Activated T-cell treated with anti-CD3 and anti-CD28 coated beads, Interleukin-2, amount 50 U/mL, for 4 hours (primary cell): Measurements from ENCODE around the gene RETREG1. TPM values are rescaled to one million over a fixed set of nuclear protein-coding genes. Genes with fewer than 3 reads are reported as not detected.

ENCODE experiments used
- ATAC-seq, 2 donors: fragments of 200-7000 bp; cut with Tn5 transposase; one replicate each; pipeline ENCODE4 v1.10.0; 2021
- DNase-seq: peaks from one replicate; pipeline ENCODE4 v3.0.0-alpha.2; 2020
- H3K27me3 Mint-ChIP-seq: one replicate; pipeline ENCODE4 v1.8.0; 2021; ENCODE audit warnings: low read depth, mixed read lengths
- H3K36me3 Mint-ChIP-seq: one replicate; pipeline ENCODE4 v1.8.0; 2022; ENCODE audit warnings: mixed read lengths; ENCODE audit not compliant: insufficient read depth
- H3K4me1 Mint-ChIP-seq: one replicate; pipeline ENCODE4 v1.8.0; 2021; ENCODE audit warnings: low read depth, mixed read lengths
- H3K4me3 Mint-ChIP-seq: one replicate; pipeline ENCODE4 v1.8.0; 2021; ENCODE audit warnings: mild to moderate bottlenecking, moderate library complexity, mixed read lengths
- H3K9me3 Mint-ChIP-seq: one replicate; pipeline ENCODE4 v1.8.0; 2021; ENCODE audit warnings: mixed read lengths
- total RNA-seq, 3 donors: library from RNA; stranded (reverse); gene quantifications; one replicate each; pipeline ENCODE4 v1.2.1, GENCODE V29; 2021

RETREG1 gene
- total RNA-seq, 3 donors from 2014 or later, result 9.6 to 12.2 (median 10.1) TPM

GRCh38 chr5:16471387-16471786, 145.4 kb downstream of the RETREG1 start:
- Mint-ChIP-seq H3K27me3 (no peaks in the 10 kb centered on the region), H3K9me3 (no peaks in the 10 kb centered on the region), H3K4me1 (peaks cover 30% of the 10 kb centered on the region), H3K4me3 (no peak overlapping the region), H3K36me3 (peaks cover 7% of the 10 kb centered on the region)
- ATAC-seq (no peak), DNase-seq (no peak)

DNA sequence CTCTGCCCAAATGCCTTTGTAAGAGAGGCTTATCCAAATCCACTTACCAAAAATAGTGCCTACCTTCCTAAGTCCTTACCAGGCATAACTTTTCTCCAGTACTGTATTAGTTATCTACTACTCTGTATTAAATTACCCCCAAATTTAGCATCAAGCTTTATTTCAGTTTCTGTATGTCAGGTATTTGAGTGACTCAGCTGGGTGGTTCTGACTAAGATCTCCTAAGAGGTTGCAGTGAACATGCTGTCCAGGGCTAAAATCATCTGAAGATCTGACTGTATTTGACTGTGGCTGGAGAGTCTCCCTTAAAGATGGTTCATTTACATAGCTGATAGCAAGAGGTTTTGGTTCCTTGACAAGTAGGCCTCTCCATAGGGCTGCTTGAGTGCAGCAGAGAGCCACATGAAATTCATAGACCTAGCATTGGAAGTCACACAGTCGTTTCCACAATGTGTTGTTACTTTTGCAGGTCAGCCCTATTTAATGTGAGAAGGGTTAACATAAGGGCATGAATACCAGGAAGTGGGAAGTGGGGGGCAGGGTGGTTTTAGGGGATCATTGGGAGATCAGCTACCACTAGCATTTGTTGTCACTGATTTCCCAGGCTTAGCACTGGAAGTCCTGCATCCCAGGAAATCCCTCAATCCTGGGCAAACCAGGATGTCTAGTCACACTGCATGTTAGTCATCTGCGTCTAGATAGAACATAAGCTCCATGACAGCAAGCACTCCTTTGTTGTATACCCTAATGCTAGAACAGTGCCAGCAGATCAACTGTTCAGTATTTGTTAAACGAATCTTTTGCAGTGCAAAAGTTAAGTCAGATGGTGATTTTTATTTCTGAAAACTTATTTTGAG, 149.2 kb downstream of the RETREG1 start:
- Mint-ChIP-seq H3K9me3 (no peaks in the 10 kb centered on the region), H3K4me3 (peak overlapping the region; percentile 99), H3K27me3 (no peaks in the 10 kb centered on the region), H3K4me1 (peaks cover 63% of the 10 kb centered on the region), H3K36me3 (peaks cover 14% of the 10 kb centered on the region)
- ATAC-seq (peak; percentile 58 to 69), DNase-seq (no peak)

GRCh38 chr5:16465544-16466432, 151.0 kb downstream of the RETREG1 start, which contains the start of gene ZNF622:
ZNF622 (minus strand) TSS chr5:16465800; CDS start chr5:16465665, 135 bp downstream.
- peak within 1 kb of the TSS; percentile 99 for H3K4me3 Mint-ChIP-seq
- ATAC-seq, result peak; percentile 81 to 82

GRCh38 chr5:16464664-16465543, 151.9 kb downstream of the RETREG1 start:
- Mint-ChIP-seq H3K9me3 (no peaks in the 10 kb centered on the region), H3K4me1 (peaks cover 83% of the 10 kb centered on the region), H3K4me3 (peak overlapping the region; percentile 99), H3K36me3 (peaks cover 32% of the 10 kb centered on the region), H3K27me3 (no peaks in the 10 kb centered on the region)
- ATAC-seq (no peak), DNase-seq (peak; percentile 17)

More at GRCh38 chr5:16465544-16466432, 151.0 kb downstream of the RETREG1 start, which contains the start of gene ZNF622:
- DNase-seq, result peak; percentile 80
- peaks cover 28% of the 10 kb centered on the region for H3K36me3 Mint-ChIP-seq
- H3K9me3 Mint-ChIP-seq, result no peaks in the 10 kb centered on the region
- H3K4me1 Mint-ChIP-seq, result peaks cover 77% of the 10 kb centered on the region
- H3K27me3 Mint-ChIP-seq, result no peaks in the 10 kb centered on the region

DNA sequence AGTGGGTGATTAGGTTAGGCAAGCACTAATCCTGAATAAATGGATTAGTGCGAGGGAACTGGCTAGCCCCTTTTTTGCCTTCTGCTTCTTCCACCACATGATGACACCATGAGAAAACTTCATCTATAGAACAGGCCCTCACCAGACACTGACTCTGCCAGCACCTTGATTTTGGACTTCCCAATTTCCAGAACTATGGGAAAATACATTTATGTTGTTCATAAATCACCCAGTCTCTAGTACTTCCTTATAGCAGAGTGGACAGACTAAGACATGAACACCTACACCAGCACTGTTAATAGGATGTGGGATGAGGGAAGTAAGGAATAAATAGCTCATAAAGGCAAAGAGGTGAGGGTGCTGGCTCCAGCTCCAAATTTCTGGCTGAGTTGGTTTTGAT, 152.6 kb downstream of the RETREG1 start:
- Mint-ChIP-seq H3K9me3 (no peaks in the 10 kb centered on the region), H3K36me3 (peaks cover 37% of the 10 kb centered on the region), H3K27me3 (no peaks in the 10 kb centered on the region), H3K4me3 (peak overlapping the region; percentile 99), H3K4me1 (peaks cover 89% of the 10 kb centered on the region)
- DNase-seq (no peak), ATAC-seq (no peak)

GRCh38 chr5:16461782-16462181, 155.0 kb downstream of the RETREG1 start:
- peaks cover 47% of the 10 kb centered on the region for H3K36me3 Mint-ChIP-seq
- H3K9me3 Mint-ChIP-seq, result no peaks in the 10 kb centered on the region
- no peak overlapping the region for H3K4me3 Mint-ChIP-seq

DNA sequence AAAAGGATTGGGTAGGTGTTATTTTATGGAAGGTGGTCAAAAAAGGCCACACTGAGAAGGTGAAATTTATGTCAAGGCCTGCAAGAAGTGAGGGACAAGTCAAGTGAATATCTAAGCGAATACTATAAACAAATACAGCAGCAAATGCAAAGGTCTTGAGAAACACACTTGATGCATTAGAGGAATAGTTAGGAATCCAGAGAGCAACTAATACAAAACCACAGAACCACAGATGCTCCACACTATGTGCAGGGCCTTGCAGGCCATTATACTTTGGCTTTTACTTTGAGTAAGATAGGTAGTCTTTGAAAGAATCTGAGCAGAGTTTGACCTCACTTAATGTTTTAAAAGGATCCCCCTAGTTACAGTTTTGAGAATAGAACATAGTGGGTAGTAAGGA, 155.8 kb downstream of the RETREG1 start:
- ATAC-seq (no peak), DNase-seq (no peak)
- no peaks in the 10 kb centered on the region for H3K9me3 Mint-ChIP-seq
- peak overlapping the region; percentile 16 for H3K4me3 Mint-ChIP-seq
- peaks cover 87% of the 10 kb centered on the region for H3K4me1 Mint-ChIP-seq
- no peaks in the 10 kb centered on the region for H3K27me3 Mint-ChIP-seq
- H3K36me3 Mint-ChIP-seq, result peaks cover 54% of the 10 kb centered on the region

More at GRCh38 chr5:16461782-16462181, 155.0 kb downstream of the RETREG1 start:
- ATAC-seq (no peak), DNase-seq (no peak)
- Mint-ChIP-seq H3K27me3 (no peaks in the 10 kb centered on the region), H3K4me1 (peaks cover 86% of the 10 kb centered on the region)

GRCh38 chr5:16459451-16459850, 157.3 kb downstream of the RETREG1 start:
- Mint-ChIP-seq H3K4me1 (peaks cover 90% of the 10 kb centered on the region), H3K4me3 (no peak overlapping the region), H3K27me3 (no peaks in the 10 kb centered on the region), H3K36me3 (peaks cover 63% of the 10 kb centered on the region), H3K9me3 (no peaks in the 10 kb centered on the region)
- DNase-seq, result no peak
- ATAC-seq, result peak; percentile 16 to 19

DNA sequence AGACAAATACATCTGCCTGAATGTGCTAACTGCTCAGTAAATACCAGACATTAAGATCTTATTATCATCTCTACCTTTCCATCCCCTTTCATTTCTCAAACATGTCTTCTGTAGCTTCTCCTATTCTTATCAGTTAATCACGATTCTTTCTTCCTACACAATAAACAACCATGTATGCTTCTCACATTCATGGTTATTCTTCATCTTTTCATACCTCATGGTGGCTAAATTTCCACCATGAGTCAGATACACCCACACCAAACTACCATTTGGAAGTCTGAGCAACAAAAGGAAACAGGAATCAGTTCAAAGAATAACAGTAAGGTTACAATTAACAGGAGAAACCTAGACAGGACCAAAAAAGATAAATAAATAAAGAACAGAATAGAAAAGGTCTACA, 158.9 kb downstream of the RETREG1 start:
- no peaks in the 10 kb centered on the region for H3K9me3 Mint-ChIP-seq
- H3K27me3 Mint-ChIP-seq, result no peaks in the 10 kb centered on the region
- ATAC-seq (peak; percentile 60 to 72), DNase-seq (no peak)
- H3K36me3 Mint-ChIP-seq, result peaks cover 50% of the 10 kb centered on the region
- H3K4me1 Mint-ChIP-seq, result peaks cover 78% of the 10 kb centered on the region
- peak overlapping the region; percentile 8 for H3K4me3 Mint-ChIP-seq

DNA sequence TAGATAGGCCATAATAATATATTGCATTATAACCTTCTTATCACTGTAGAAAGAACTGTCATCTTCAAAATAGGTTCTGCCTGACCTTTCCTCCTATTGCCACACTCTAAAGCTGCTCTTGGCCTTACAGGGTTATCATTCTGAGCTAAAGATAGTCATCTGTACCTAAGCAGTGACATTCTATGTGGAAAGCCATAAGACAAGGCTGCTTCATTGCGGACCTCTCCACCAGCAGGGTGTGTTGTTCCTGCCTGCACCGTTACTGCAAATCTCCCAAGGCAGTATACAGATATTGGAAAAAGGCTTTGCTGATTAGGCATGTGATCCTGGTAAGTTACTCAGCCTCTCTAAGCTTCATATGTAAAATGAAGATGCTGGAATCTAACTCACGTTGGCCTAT, 159.3 kb downstream of the RETREG1 start:
- Mint-ChIP-seq H3K4me1 (peaks cover 76% of the 10 kb centered on the region), H3K27me3 (no peaks in the 10 kb centered on the region), H3K4me3 (peak overlapping the region; percentile 8), H3K9me3 (no peaks in the 10 kb centered on the region), H3K36me3 (peaks cover 49% of the 10 kb centered on the region)
- DNase-seq (no peak), ATAC-seq (peak in 1 of 2 donors; percentile 10)

DNA sequence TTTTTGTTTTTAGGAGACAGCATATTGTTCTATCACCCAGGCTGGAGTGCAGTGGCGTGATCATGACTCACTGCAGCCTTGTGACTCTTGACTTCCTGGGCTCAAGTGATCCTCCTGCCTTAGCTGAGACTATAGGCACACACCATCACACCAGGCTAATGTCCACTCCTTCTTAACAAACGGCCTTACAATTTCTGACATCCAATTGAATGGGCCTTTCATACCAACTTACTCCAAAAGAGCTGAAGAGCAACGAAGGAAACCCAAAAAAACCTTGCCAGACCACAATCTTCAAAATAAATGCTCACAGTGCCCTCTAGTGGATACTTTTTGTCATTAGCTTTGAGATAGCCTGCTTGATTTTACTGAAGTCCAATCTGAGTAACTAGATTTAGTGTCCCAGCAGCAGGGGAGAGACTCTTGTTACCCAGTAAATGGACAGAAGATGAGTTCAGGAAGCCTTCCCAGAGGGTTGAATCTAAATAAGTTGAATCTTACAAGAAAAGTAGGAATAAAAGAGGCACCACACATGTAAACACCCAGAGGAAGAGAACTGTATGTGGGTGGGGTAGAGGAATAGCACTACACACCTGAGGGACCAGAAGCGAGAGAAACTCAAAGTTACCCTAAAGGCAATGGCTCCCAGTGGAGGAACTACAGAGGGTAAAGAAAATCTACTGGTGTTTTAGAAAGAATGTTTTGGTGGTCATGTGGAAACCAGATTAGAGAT, 160.5 kb downstream of the RETREG1 start:
- ATAC-seq (peak; percentile 62 to 85), DNase-seq (no peak)
- Mint-ChIP-seq H3K4me3 (peak overlapping the region; percentile 30), H3K4me1 (peaks cover 65% of the 10 kb centered on the region), H3K36me3 (peaks cover 47% of the 10 kb centered on the region), H3K27me3 (no peaks in the 10 kb centered on the region), H3K9me3 (no peaks in the 10 kb centered on the region)

DNA sequence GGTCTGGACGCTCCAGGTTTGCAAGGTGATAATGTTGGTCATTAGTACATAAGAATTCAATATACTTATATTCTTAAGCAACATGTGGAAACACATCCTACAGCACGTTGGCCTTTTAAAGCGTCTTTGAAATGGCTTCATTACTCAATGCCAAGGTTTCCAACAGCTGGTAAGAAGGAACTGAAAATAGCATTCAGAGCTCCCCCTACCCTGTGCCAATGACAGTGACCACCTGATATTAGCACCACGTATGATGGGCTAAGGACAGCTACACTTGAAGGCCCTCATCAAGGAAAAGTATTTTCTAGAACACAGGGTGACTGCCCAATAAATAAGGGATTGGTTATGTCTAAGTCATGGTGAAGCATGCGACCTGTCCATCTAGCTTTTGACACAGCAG, 161.1 kb downstream of the RETREG1 start:
- H3K9me3 Mint-ChIP-seq, result no peaks in the 10 kb centered on the region
- H3K27me3 Mint-ChIP-seq, result no peaks in the 10 kb centered on the region
- peak overlapping the region; percentile 30 for H3K4me3 Mint-ChIP-seq
- H3K4me1 Mint-ChIP-seq, result peaks cover 59% of the 10 kb centered on the region
- ATAC-seq, result no peak
- no peak for DNase-seq
- H3K36me3 Mint-ChIP-seq, result peaks cover 47% of the 10 kb centered on the region

- no peaks in the 10 kb centered on the region for H3K9me3 Mint-ChIP-seq
- H3K27me3 Mint-ChIP-seq, result no peaks in the 10 kb centered on the region
- H3K36me3 Mint-ChIP-seq, result peaks cover 52% of the 10 kb centered on the region
- peaks cover 49% of the 10 kb centered on the region for H3K4me1 Mint-ChIP-seq
- H3K4me3 Mint-ChIP-seq, result no peak overlapping the region
- DNase-seq, result no peak
- no peak for ATAC-seq
Measured at GRCh38 chr5:16454686-16455085, 162.1 kb downstream of the RETREG1 start.
